ENCODE measurements around the gene LRFN2.

LRFN2 gene

GRCh38 chr6:40511884-40512283 lies 75.3 kb downstream of the LRFN2 start:
- DNase-seq, result no peak

- DNase-seq, result no peak
These were observed 76.7 kb downstream of the LRFN2 start for GRCh38 chr6:40510442-40510841.

DNA sequence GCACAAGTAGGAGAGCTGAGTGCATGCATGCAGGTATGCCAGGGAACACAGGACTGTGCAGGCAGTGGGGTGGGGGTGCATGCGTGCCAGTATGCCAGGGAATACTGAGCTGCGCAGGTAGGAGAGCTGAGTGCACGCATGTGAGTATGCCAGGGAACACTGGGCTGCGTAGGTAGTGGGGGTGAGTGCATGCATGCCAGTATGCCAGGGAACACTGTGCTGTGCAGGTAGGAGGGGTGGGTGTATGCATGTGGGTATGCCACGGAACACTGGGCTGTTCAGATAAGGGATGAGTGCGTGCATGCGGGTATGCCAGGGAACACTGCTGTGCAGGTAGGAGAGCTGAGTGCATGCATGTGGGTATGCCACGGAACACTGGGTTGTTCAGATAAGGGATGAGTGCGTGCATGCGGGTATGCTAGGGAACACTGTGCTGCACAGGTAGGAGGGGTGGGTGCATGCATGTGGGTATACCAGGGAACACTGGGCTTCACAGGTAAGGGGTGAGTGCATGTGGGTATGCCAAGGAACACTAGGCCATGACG lies 77.4 kb downstream of the LRFN2 start:
- DNase-seq, result no peak

GRCh38 chr6:40509086-40509485 lies 78.1 kb downstream of the LRFN2 start:
- DNase-seq, result no peak

GRCh38 chr6:40506954-40507353 lies 80.2 kb downstream of the LRFN2 start:
- DNase-seq, result no peak

DNA sequence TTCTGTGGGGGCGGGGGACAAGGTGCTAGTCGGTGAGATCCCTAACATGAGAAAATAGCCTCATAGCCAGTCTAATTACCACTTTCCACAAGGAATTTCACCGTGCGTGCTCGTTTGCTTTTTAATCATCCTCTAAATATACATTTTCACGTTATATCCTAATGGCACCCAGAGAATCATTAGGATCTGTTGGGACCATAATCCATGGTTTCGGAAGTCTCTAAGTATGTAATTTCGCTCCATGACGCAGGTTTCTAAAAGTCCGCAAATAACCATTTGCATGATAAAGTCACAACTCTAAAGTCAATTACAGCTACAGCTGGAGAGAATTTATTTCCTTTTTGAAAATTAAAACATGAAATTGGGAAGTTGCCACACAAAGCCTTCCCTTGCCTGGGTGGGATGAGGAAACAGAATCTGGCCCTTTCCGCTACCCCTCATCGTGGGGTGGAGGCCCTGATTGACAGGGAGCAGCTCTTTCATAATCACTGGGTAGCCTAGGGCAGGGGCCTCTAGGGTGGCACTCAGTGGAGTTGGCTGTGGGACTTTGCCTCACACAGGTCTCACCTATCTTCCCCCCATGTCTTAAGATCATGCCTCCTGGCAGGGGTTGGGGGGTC lies 81.9 kb downstream of the LRFN2 start:
- DNase-seq, result no peak

DNA sequence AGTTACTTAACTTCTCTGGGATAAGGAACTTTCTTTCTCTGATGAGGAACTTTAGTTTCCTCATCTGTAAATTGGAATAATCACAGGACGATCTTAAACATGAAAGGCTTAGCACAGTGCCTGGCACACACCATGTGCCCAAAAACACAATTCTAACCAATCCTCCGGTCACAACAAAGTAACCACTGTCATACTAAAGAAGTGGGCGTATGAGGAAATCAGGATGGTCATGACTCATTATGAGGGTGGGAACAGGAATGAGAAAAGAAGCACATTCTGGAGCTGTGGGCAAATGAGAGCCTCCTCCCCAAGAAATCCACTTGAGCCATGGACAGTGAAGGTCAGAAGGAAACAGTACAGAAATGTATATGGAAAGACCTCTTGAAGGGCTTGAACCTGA lies 82.9 kb downstream of the LRFN2 start:
- DNase-seq, result no peak

GRCh38 chr6:40500227-40500626 lies 86.9 kb downstream of the LRFN2 start:
- DNase-seq, result no peak

- DNase-seq, result no peak
These were observed 87.9 kb downstream of the LRFN2 start for GRCh38 chr6:40499215-40499614.

DNA sequence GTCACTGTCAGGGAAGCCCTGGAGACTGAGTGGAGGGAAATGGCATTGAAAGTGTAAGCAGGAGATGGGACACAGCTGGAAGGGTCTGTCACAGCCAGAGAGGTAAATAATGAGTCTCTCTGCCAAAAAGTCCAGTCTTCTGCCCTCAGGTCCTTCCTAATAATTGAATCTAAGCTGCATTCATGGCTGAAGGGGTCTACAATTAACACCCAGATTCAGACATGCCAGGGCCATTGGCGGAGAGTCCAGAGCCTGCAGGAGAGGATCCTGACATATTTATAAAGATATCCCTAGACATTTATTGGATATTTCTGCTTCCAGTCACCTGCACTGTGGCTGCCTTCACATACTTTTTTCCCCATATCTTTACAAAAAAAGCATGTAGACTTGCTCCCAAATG lies 89.0 kb downstream of the LRFN2 start:
- DNase-seq, result no peak

GRCh38 chr6:40492187-40492586 lies 95.0 kb downstream of the LRFN2 start:
- no peak for DNase-seq

GRCh38 chr6:40490508-40490907 lies 96.7 kb downstream of the LRFN2 start:
- no peak for DNase-seq

- DNase-seq, result no peak
These were observed 97.4 kb downstream of the LRFN2 start for GRCh38 chr6:40489798-40490197.

DNA sequence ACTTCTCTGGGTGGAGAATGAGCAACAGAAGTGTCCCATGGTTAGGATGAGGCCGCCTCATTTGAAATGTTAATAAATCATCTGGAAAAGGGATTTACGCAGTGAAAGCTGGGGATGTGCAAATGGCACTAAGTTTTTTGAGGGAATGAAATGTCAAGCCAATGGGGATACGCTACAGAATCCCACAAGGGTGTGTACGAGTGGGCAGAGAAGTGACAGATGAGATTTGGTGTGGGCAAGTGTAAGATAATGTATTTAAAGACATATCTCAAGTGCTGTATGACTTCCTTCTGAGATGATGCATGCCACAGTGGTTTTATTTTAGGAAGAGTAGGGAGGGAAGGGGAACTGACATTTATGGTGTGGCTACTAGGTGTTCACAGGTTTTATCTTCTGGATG lies 100.6 kb downstream of the LRFN2 start:
- DNase-seq, result no peak

DNA sequence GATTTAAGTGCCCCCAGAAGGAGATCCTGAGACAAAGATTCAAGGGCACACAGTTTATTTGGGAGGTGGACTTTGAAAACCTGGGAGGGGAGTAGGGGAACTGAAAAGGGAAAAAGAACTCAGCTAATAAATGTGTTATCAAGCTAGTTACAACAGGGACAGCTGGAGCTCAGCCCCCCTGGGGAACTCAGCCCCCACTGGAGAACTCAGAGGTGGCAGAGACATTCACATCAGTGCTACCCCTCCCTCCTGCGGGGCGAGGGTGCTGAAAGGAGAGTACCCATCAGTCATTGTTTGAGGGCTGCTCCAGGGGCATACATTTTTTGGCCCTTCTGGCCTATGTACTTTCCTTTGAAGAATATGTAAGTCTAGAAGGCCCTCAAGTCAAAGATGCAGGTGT lies 101.4 kb downstream of the LRFN2 start:
- DNase-seq, result no peak

DNA sequence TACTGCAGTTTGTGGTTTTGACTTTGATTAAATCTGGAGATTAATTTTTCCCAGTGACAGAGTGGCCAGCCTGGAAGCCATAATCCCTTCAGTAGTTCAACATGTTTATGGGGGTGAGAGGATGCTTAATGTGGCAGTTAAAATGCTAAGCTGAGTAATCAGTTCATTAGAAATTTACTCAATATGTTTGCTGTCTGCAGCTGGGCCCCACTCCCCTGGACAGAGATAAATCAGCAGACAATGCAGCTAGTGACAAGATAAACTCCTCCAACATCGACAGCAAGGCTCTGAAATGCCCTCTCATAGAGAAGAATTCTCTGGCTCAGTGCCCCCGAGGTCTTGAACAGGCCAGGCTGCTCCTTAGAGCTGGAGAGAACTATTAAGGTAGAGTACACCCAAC lies 101.9 kb downstream of the LRFN2 start:
- DNase-seq, result no peak

DNA sequence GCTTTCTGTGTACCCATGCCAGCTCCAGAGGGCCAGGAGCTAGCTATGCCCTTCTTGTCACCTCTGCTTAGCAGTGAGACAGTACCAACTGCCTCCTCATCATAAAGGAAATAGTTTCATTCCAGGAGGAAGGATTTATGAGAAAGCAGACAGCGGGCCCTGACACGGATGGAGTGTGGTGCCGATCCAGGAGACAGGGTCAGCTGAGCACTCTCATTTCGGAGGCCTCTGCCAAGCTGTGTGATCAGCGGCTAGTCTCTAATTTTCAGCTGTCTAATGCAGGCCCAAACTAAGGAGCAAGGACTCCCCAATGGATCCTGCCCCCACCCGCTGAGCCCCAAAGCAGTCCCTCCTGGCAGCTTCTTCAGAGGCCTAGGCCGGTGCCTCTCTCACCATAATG lies 103.1 kb downstream of the LRFN2 start:
- no peak for DNase-seq

DNA sequence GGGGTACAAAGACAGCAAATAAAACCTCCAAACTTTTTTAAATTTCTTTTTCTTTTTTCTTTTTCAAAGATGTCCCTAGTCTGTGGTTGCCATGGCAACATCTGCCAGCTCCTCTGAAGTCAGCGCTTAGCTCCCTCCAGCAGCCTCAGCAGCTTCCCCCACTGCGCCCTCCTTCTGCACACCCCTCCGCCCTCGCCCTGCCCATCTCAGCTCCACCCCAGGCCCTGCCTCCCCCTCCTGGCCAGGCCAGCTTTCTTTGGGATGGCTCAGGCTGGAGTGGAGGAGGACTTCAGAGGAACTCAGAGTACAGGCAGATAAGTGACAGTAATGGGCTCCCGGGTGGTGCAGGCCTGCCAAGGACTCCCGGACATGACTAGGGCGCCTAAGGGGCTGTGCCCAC lies 104.6 kb downstream of the LRFN2 start:
- DNase-seq, result no peak

- no peak for DNase-seq
These were observed 106.5 kb downstream of the LRFN2 start for GRCh38 chr6:40480678-40481077.

DNA sequence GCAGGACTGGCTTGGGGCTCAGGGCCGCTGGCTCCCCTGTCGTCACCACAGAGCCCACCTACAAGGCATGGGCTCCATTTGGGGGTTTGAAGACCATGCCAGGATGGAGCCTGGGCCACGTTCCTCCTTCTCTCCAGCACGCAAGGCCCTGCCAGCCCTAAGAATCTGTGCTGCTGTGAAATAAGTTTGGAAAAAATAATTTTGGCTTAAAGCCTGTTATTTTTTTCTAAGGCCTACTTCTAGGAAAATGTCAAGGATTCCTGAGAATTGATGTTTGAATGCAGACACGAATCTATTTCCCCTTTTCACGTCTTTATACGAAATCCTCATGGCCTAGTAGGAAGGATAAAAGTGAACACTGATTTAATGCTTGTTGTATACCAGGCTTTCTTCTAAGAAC lies 107.5 kb downstream of the LRFN2 start:
- DNase-seq, result no peak

DNA sequence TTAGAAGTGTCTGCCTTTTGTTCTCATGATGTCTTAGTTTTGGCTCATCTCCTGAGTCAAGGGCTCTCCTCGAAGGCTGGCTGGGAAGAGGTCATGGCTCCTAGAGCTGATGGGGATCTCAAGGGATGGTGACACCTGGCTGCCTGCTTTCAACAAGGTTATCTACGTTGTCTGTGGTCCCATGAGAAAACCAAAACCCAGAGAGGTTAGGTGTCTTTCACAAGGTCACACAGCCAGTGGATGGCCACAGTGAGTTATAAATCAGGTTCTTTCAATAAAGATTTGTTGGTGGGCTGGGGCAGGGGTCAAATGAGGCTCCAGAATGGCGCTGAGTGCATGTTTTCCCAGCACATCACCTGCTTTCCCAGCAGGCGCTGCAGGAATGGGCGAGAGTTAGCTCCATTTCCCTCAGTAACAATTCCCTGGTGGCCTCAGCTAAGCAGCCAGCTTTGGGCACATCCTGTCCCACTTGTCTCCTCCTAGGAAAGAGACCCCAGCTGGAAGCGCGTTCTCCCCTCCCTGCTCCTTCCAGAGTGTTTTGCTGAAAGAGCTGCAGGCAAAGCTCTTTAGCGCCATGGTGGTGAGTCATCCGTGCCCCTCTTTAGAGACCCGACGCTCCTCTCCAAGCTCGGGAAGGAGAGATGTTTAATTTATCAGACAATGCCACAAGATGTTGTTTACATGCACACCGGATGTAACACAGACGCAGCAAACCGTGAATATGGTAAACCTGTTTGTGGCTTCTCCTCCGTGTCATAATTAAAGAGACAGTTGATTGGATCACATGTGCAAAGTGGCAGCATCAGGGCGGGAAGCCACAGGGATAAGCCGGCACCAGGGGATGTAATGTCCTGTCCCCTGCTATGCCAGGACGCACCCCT lies 109.7 kb downstream of the LRFN2 start:
- peak; percentile 18 for DNase-seq

GRCh38 chr6:40476673-40477072 lies 110.5 kb downstream of the LRFN2 start:
- no peak for DNase-seq

- no peak for DNase-seq
These were observed 112.2 kb downstream of the LRFN2 start for GRCh38 chr6:40474937-40475336.

DNA sequence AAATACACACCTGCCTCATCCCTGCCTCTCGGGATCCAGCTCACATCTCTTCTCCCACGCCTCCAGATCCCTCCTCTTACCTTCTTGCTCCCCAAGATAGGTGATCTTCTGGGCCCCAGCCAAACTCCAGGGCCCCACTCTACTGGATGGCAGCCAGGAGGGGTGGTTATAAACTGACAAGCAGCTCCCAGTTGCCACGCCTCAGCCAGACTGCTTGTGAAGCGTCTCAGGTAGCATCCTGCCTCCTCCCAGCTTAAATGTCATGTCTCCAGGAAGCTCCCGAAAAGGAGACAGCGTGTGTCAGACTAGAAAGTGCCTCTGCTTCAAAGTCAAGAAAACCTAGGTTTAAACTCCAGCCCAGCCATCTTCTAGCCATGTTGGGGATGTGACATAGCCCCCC lies 114.1 kb downstream of the LRFN2 start:
- no peak for DNase-seq

All from activated CD8-positive, alpha-beta memory T cell treated with anti-CD3 and anti-CD28 coated beads, Interleukin-2, amount 50 U/mL, for 4 hours (primary cell).